Eye (tissue), 1 donor: ENCODE results near the gene JAKMIP1.

Source experiments
- DNase-seq: peaks from one replicate; pipeline ENCODE4 v3.0.0-alpha.2; 2015

JAKMIP1 gene

DNA sequence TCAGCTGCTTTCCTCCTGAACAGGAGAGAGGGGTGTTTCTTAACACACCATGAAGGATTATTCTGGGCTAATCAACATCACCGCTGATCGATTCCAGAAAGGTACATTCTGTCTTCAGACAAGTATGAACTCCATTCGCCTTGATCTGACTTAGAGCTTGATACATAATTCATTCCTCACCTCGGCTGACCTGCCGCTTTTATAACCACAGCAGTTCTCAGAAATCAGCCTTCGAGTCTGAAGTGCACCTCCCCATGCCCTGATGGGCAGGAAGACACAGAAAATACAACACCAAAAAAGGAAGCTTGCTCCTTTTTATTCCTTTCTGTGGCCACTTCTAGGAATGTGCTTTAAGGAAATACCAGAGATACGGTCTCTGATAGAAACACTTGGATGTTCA, 85.7 kb downstream of the JAKMIP1 start:
- no peak for DNase-seq

DNA sequence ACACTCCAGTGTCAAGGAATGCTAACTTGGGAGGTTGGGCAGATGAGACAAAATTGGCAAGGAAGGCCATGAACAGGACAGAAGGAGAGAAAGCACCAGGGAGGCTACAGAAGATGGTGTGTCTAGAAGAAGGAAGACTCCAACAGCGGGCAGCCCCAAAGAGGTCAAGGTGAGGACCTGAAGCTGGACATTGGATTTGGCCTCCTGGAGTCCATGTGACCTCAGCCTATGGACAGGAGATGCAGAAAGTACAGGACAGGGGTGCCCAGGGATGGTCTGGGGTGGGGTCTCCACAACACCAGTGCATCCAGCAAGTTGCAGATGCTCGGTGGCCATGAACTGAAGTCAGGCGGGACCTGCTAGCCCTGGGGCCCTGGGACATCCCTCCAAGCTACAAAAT, 86.2 kb downstream of the JAKMIP1 start:
- DNase-seq: no peak

DNA sequence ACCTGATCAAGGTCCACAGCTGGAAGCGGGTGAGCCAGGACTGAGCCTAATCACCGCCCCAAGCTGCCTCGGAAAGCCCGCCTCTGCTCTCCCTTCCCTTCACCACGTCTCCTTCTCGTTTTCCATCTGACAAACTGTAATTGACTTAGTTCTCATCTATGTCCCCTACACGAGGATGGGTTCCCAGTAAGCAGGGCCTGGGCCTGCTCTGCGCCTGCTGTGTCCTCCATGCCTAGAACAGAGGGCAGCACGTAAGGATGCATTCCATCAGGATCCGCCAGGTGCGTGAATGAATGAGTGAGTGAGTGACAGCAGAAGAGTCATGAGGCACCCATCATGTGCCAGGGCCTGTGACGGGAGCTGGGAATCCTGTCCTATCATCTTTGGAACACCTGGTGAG, 86.7 kb downstream of the JAKMIP1 start:
- no peak for DNase-seq

DNA sequence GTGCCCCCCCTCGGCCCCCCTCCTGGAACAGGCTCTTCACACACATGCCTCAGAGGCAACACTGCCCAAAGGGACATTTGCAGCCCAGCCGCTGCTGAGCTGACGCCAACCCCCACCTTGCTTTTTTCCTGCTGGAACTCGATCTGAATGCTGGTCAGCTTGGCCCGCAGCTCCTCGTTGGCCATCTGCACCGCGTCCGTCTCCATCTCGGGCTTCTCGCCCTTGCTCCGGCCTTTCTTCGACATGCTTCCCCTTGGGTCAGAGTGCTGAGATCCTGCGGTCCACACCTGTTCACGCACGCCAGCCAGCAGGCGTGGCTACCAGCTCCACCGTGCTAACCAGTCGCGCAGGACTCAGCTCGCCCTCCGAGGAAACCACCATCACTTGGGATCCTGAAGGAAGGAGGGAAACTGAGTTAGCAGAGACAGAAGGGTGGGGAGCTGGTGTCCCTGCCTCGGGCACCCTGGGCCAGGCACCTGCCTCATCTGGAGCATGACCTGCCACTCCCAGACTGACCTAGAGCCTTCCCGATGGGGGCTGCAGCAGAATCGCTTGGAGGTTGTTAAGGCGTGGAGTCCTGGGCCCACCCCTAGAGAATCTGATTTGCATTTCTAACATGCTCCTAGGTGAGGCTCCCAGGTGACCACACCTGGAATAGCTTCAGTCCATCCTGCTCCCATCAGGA, 87.6 kb downstream of the JAKMIP1 start:
- DNase-seq: no peak

DNA sequence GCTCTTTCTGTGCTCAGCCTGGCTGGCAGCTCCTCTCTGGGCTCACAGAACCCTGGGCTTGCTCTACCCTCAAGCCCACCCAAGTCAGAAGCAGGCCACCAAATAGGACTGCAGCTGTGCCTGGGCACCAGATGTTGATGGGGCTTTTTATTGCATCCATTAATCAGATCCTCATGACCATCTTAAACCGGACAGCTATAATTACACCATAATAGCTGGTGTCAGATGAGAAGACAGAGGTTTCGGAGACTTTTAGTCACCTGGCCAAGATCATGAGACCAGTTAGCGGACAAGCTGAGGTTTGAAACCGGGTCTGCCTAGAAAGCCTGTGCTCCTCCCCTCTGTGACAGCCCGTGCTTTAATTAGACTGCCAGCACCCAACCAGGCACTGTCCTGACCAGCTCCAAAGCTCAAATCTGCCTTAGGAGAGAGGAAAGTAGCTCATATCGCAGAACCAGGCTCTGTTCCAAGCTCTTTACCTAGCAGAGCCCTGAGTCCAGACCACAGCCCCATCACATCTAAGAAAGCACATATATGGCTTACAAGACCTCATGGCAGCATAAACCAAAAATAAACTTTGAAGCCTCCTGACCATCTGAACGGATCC, 88.9 kb downstream of the JAKMIP1 start:
- no peak for DNase-seq

DNA sequence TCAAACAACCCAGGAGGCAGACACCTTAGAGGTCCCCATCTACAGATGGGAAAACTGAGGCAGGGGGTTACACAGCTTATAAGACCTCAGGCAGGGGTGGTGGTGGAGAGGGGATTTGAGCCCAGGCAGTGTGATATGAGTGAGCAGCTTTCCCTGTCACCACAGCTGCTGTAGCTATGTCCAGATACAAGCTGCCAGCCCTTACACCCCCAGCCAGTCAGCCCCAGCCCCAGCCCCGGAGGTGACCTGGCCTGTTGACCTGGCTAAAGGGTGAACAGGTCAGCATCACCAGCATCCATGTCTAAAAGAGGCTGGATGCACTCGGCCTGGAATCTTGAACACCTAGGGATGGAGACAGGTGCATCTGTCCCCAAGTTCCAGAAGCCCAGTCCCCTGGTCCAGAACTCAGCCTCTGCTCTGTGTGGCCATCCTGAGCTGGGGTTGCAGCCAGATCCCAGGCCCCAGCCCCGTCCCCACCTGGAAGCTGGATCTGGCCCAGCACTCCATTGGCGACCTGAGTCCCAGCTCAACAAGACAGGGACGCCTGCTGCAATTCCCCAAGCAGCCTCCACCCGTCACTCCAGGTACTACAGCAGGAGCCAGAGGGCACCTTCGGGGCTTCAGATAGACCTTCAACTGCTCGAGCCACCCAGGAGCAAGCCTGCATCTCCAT, 89.5 kb downstream of the JAKMIP1 start:
- DNase-seq: no peak

DNA sequence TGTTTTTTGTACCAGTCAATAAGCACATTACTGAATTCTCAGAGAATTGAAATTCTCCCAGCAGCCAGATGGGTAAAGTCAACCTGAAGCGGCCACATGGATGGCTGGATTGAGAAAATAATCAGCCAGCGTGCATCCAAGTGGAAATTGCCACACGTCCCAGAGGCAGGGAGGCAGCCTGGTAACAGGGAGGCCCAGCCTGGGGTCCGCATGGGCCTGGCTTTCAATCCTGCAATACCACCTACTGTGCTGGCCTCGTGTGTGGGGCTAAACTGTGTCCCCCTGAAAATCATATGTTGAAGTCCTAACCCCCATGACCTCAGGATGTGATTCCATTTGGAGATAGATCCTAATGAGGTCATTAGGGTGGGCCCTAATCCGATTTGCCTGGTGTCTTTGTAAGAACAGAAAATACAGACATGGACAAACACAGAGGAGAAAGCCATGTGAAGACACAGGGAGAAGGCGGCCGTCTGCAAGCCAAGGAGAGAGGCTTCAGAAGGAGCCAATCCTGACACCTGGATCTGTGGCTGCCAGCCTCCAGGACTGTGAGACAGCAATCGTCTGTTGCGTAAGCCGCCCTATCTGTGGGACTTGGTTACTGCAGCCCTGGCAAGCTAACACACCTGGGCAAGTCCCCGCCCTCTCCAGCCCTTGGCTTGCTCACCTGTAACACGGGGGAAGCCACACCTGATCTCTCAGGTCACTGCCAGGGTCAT, 90.3 kb downstream of the JAKMIP1 start:
- peak; percentile 45 for DNase-seq

DNA sequence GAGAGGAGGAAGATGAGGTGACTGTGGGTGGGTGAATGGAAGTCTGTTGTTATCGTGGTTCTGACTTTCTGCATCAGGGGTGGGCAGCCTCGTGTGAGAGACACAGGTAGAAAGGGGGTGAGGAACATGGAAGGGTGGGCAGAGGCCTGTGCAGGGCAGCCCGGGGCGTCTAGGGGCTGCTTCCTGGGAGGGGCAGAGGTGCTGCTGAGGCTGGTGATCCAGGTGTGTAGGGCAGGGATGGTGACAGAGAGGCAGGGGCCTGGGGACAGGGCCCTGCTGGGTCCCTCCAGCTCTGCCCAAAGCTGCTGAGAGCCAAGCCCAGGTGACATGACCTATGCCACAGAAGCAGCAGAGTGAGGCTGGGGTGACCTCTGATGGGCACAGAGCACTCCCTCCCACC, 92.5 kb downstream of the JAKMIP1 start:
- no peak for DNase-seq

DNA sequence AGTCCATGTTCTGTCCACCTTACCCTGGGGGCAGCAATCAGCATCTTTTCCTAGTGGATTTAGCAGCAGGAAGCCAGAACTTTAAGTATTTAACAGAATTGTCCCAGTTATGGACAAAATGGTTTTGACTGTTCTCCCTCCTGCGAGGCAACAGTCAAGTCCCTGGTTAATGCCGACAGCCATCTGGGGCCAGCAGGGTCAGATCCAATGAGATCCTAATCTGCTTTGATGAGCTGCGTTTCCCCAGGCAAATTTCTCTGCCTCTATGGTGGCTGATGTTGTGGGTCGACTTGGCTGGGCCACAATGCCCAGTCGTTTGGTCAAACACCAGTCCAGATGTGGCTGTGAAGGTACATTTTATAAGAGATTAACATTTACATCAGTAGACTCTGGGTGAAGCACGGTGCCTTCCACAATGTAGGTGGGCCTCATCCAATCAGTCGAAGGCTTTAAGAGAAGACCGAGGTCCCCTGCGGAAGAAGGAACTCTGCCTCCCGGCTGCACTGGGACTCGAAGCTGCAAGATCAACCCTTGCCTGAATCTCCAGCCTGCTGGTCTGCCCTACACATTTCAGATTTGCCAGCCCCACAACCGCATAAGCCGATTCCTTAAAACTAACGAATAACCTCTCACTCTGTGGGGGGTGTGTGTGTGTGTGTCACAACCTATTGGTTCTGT, 93.1 kb downstream of the JAKMIP1 start:
- no peak for DNase-seq

DNA sequence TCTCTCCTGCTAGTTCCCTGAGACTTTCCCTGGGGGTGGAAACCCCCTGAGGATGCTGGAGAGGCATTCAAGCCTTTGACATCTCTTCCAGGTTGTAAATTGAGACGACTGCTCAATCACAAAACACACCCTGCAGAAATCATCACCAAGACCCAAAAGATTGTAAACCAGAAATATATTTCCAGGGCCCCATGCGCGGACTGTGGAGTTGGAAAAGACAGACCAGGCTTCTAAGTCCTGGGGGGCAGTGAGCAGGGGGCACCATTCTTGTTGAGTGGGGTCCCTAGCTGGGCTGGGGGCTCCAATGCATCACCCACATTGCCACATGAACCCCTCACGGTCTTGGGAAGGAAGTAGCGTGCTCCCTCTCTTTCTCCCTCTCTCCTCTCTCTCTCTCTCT, 94.2 kb downstream of the JAKMIP1 start:
- DNase-seq: no peak

DNA sequence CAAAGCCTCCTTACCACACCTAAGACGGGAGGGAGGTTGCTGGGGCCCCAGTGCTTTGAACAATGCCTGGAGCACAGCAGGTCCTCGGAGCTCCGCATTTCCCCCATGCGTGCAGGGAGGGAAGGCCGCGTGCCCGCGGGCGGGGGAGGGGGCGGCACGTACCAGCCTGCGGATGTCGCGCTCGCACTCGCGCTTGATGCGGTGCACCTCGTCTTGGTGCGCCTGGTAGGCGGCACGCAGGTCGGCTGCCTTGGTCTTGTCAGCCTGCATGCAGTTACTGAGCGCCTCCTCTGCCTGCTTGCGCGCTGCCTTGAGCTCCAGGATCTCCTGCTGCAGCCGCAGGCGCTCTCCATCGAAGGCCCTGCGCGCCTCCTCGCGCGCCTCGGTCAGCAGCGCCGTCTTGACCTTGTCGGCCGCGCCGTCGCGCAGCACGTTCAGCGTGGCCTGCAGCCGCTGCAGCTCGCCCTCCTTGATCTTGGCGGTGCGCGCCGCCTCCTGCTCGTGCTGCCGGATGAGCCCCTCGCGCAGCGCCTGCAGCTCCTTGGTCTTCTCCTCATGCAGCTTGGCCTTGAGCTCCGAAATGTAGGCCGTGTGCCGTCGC, 94.9 kb downstream of the JAKMIP1 start:
- DNase-seq: peak; percentile 53

DNA sequence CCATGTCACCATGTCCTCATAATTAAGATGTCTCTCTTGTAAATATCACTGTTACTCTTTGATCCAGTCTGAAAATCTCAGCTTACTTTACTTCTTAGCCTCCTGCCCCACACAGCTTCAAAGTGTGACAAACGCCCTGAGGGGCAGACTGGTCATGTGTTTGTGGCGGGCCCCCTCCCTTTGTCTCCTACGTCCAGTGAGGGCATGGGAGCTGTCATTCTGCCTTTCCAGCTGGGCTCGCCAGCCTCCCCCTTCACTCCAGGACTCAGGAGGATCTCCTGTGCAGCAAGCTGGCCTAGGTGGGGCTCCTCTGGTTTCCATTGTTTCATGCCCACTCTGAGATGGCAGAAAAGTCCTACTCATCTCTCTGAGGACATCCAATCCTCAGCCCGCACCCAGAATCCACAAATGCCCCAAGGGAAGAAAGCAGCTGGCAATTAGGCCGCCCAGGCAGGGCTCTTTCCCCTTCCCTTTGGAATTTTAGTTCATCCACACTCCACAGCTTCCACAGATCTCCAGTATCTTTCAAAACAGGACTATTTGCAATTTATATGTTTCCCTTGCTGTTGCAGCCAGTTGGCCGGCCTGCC, 95.7 kb downstream of the JAKMIP1 start:
- peak; percentile 34 for DNase-seq

DNA sequence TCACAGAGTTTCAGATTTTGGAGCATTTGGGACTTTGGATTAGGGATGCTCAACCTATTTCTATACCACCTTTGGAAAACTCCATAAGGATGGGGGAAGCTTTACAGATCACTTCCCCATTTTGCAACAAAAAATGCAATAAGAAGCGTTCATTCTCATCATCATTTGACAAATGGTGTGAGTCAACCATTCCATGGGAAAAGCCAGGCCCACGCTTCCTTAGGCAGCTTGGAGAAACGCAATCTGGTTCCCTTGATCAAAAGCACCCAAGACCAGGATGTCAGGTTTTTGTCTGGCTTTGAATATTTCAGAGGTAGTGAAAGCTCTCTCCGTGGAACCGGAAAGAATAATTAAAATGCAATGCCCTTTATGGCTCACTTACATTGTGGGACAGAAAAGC, 102.8 kb downstream of the JAKMIP1 start:
- DNase-seq: no peak

DNA sequence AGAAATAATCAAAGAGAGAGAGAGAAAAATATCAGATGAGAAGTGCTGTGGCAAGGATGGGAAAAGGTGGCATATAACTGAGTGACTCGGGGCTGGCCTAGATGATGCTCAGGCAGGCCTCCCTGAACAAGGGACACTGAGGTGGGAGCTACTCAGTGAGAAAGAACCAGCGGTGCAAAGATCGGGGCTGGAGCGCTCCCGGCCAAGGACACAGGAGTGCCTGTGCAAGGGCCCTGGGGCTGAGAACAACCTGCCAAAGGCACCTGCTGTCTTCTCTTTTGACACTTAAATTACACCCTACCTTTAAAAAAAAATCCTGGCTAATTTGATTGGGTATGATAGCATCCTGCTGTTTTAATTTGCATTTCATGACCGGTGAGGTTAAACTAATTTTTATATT, 104.5 kb downstream of the JAKMIP1 start:
- DNase-seq: no peak

DNA sequence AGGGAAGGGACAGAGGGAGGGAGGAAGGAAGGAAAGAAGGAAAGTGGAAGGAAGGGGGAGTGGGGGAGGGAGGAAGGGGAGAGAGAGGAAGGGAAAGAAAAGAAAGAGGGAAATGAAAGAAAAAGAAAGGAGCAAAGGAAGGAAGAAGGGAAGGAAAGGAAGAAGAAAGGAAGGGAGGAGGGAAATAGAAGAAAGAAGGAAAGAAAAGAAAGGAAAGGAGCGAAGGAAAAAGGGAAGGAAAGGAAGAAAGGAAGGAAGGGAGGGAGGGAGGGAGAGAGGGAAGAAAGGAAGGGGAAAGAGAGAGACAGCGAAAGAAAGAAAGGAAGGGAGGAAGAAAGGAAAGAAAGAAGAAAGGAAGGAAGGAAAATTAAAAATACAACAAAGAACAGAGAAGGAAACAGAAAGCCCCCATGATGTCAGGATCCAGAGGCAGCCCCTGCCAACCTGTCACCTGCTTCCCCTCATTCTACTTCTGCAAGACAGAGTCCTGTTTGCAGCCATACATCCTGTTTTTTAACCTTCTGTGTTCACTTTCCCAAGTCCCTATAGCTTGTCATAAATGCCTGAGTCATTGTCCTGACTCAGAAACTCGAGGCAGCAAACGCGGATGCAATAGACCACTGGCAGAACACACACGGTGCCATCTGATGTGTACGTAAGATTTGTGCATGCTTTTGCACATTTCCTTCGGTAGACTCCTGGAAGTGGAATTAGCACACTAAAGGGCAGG, 105.2 kb downstream of the JAKMIP1 start:
- DNase-seq: no peak

DNA sequence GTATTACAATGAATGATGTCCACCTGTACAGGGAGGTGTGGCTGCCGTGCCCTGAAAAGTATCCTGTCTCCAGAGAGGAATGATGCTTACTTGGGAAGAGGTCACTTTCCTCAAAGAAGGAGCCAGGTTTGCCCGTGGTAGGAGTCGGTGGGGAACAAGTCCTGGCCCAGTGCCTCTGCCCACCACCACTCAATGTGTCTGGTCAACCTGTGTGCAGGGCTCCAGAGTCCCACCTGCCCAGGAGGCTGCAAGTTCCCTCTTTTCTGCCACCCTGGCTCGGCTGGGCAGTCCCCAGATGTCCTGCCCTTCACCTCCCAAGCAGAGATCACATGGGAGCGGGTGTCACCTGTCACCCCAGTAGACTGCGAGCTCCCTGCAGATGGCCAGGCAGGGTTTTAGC, 106.7 kb downstream of the JAKMIP1 start:
- DNase-seq: no peak

DNA sequence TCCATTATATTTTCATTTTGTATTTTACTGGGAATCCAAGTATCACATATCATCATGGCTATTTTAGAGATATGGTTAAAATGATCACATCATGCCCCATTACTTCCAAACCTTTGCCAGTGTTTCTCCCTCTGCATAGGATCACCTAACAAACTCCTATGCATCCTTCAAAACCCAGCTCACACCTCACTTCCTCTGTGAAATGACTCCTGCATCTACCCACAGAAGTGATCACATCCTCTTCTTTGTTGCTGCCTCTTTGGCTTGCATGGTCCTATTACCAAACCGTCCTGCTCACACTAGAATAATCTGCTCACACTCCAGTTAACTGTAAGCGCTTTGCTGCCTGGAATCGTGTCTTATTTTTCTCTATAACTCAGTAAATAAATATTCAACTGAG, 107.4 kb downstream of the JAKMIP1 start:
- DNase-seq: no peak

DNA sequence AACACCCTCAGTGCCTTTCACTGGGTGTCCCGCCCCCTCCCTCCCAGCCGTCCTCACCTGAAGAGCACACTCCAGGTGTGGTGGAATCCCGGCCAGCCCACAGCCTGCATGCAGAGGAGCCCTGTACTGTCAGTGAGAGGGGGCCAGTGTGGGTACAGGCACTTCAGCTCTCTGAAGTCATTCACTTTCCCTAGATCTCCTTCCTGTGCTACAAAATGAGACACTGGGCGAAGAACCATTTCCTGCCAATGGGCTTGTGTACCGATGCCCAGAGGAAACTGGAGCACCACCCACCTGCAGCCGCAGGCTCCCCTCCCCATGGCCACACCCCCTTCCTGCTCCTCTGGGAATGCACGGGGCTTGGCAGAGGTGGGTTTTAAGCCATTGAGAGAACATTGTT, 108.2 kb downstream of the JAKMIP1 start:
- DNase-seq: no peak

DNA sequence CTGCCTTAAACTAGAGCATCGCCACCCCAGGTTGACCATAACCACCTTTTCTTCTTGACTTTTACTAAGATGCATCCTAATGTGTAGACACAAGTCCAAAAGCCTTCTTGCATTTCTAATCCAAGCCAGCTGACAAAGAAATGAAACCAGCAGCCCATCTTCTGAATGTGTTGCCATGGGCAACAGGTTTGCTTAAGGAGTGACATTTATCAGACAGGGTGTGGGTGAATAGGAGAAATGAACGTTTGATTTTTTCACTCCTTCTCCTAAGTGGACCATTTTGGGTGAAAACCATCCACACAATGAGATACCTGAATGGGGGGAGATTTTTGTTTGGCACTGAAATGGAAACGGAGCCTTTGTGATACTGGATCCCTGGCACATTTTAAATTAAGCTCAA, 109.4 kb downstream of the JAKMIP1 start:
- DNase-seq: no peak

DNA sequence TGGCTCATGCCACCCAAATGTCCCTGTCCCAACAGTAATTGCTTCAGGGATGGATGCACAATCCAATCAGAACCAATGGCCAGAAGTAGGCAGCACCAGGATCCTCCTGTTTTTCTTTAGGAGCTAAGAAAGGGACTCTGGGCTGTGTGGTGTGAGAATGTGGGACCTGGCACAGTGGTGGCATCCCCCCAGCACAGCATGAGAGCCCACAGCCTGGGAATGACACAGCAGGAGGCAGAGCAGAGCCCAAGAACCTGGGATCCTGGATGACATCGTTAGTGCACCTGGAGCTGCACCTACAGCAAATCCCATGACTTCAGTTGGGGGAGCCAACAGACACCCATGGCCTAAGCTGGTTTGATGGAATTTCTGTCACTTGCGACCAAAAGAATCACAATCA, 111.4 kb downstream of the JAKMIP1 start:
- DNase-seq: no peak

DNA sequence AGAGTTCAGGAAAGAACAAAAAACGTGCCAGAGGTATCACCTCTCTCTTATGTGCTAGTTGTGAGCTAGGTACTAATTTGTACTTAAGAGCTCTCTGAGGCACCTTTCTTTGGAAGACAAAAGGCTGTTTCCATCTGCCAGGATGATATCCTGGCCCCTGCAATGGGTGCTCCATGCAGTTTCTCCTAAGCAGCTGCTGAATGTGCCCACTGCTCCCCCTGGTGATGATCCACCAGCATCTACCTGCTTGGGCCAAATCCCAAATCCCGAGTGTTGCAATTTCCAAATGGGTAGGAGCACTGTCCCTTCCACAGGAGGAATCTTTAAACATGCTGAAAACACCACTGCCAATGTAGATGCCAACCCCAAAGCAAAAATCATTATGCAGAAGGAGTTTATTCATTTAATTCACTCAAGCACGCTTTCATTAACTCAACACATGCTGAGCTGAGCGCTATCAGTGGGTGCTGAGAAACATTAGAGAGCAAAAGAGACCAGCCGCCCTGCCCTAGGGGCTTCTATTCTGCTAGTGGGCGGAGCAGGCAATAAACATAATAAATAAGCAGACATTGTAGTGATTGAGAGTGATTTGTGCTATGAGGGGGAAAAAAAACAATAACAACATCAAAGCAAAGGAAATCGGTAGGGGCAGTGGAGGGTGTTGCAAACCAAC, 112.5 kb downstream of the JAKMIP1 start:
- DNase-seq: peak; percentile 73
